Heart right ventricle (tissue), 16 donors: Measurements from ENCODE around the gene GORASP2. TPM values are rescaled to one million over a fixed set of nuclear protein-coding genes. Genes with fewer than 3 reads are reported as not detected.
"Not testable (repeated sequence)": the region's sequence is repeated elsewhere in the genome, so short reads cannot be mapped to it uniquely, and the experiment has no call there.

Experiments
- ATAC-seq, 8 donors: fragments of 200-7000 bp; cut with Tn5 transposase; one replicate each; pipeline ENCODE4 v1.9.1; 2020; ENCODE audit warnings: mild to moderate bottlenecking in 8 of 8, moderate library complexity in 8 of 8, moderate number of reproducible peaks in 1 of 8
- DNase-seq, 2 donors: peaks; one replicate each; pipeline ENCODE4 v3.0.0-alpha.2; 2020
- H3K27ac ChIP-seq, 10 donors: fragments of 200-600 bp; sonication (generic) in 2 of 10; one replicate each; pipeline versions ENCODE4 v1.5.0 to v1.8.0; 2020 to 2022; ENCODE audit warnings: mild to moderate bottlenecking in 3 of 10
- H3K27me3 ChIP-seq, 7 donors: fragments of 200-600 bp; one replicate each; pipeline ENCODE4 v1.8.0; 2021 to 2022; ENCODE audit warnings: mild to moderate bottlenecking in 2 of 7
- H3K36me3 ChIP-seq, 9 donors: fragments of 200-600 bp; sonication (generic) in 1 of 9; one replicate each; pipeline versions ENCODE4 v1.5.0 to v1.8.0; 2020 to 2022; ENCODE audit warnings: mild to moderate bottlenecking in 2 of 9
- H3K4me1 ChIP-seq, 9 donors: fragments of 200-600 bp; sonication (generic) in 1 of 9; one replicate each; pipeline versions ENCODE4 v1.5.0 to v1.8.0; 2020 to 2022; ENCODE audit warnings: mild to moderate bottlenecking in 4 of 9
- H3K4me3 ChIP-seq, 10 donors: fragments of 200-600 bp; sonication (generic) in 2 of 10; one replicate each; pipeline versions ENCODE4 v1.5.0 to v1.8.0; 2020 to 2022; ENCODE audit warnings: mild to moderate bottlenecking in 7 of 10, moderate library complexity in 2 of 10
- H3K9me3 ChIP-seq, 11 donors: fragments of 200-600 bp in 10 of 11; sonication (generic) in 2 of 11; one replicate each; pipeline versions ENCODE4 v1.5.0 to v1.8.0; 2013 to 2022; ENCODE audit warnings: mild to moderate bottlenecking in 2 of 11, control low read depth in 1 of 11, moderate library complexity in 1 of 11
- WGBS, 2 donors: extraction: QIAGEN DNeasy Blood & Tissue Kit; methylation state at CpG; one replicate each; pipeline ENCODE4 v1.1.7; 2013; ENCODE audit warnings: inconsistent platforms in 1 of 2; 5-methylcytosine and 5-hydroxymethylcytosine counted together
- intact Hi-C, 10 donors: fragments of 100-400 bp; cut with DNase I; formaldehyde crosslinking; loops; one replicate each; pipeline versions ENCODE4 v1.11.1 to v1.14.2; 2022
- polyA plus RNA-seq, 2 donors: library from polyadenylated mRNA; stranded (reverse); fragments of 200-250 nt; gene quantifications; one replicate each; pipeline ENCODE4 v1.2.3, GENCODE V29; 2013
- total RNA-seq, 10 donors: library from RNA; stranded (reverse); fragmentation: NEBNext Ultra II Directional in 3 of 10; extraction: Animal tissue kit (Norgen Biotek cat#: 25700) in 3 of 10; gene quantifications; one replicate each; pipeline versions ENCODE4 v1.2.1 to v1.2.4, GENCODE V29; 2021 to 2023
- TF ChIP-seq, protein P1 (sequence below), 9 donors: fragments of 200-600 bp; sonication (generic) in 2 of 9; IDR thresholded peaks; one replicate each; pipeline versions ENCODE4 v1.5.0 to v1.8.0; 2021 to 2022; ENCODE audit warnings: antibody characterized with exemption in 9 of 9, mild to moderate bottlenecking in 5 of 9, moderate library complexity in 1 of 9
- donor health status: Arrhythmogenic right ventricular cardiomyopathy.
- donor health status: ischemic (EF 13 %, LVEDD 7.1; RV severe dilation, severe dysfunction).
- donor health status: healthy with polysubstance abuse.
- donor health status: DM: no; HTN: yes; CAD: no.
- donor health status: DM: no; HTN: no; CAD: no.
- donor health status: ischemic (EF 25% LVEDD 6.9; RV normal size, moderate dysfunction).
- donor health status: ischemic (EF 25% LVEDD 5.7; RV mildly dilated, moderate dysfunction).
- donor health status: healthy.
- donor health status: DM: yes; HTN: yes; CAD: no.
- donor health status: Ischemic cardiomyopathy.
- donor health status: ischemic (EF 35%, LVEDD 5.7; RV mildly dilated, moderate dysfunction).
- donor health status: nonischemic (EF 11% LVEDD 7.7; RV severe dilation, severe dysfunction).
- donor health status: DM: yes; HTN: yes; CAD: no.
- donor health status: PGD.
- donor health status: ischemic (EF 29% LVEDD 5.4; RV normal size, mild dysfunction).
- donor health status: nonischemic (EF 23%, LVEDD 6.1; RV moderate dilation, normal function).

GORASP2 gene
- total and polyA plus RNA-seq, 12 donors: 15.4 to 74.1 (median 61.5) TPM

DNA sequence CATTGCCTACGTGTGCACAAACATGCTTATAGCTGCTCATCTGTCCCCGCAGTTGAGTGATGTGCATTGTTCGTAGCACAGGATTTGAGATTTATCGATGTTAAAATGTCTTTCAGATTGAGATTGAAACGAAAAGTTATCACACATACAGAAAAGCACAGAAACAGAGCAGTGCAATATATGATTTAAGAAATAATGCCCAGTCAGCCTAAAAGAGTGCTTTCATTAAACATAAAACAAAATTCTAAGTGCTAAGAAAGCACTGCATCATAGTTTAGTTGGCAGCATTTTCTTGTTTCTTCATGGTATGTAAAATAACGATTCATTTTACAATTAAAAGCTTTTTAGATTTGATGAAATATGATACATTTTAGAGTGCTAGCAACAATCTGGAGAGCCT is 31.9 kb upstream of the GORASP2 start:
- Histone ChIP-seq H3K4me3 (no peak overlapping the region), H3K4me1 (peaks cover 0 to 3% (median 0%) of the 10 kb centered on the region in 9 donors), H3K27me3 (no peaks in the 10 kb centered on the region), H3K36me3 (no peaks in the 10 kb centered on the region), H3K27ac (no peak overlapping the region), H3K9me3 (no peaks in the 10 kb centered on the region)
- WGBS, 2 donors: 89 to 90% methylated on average over 6 of the region's 6 CpGs
- intact Hi-C loops: no loop called here
- ATAC-seq: no peak
- DNase-seq: no peak
- TF ChIP-seq, protein P1, sequence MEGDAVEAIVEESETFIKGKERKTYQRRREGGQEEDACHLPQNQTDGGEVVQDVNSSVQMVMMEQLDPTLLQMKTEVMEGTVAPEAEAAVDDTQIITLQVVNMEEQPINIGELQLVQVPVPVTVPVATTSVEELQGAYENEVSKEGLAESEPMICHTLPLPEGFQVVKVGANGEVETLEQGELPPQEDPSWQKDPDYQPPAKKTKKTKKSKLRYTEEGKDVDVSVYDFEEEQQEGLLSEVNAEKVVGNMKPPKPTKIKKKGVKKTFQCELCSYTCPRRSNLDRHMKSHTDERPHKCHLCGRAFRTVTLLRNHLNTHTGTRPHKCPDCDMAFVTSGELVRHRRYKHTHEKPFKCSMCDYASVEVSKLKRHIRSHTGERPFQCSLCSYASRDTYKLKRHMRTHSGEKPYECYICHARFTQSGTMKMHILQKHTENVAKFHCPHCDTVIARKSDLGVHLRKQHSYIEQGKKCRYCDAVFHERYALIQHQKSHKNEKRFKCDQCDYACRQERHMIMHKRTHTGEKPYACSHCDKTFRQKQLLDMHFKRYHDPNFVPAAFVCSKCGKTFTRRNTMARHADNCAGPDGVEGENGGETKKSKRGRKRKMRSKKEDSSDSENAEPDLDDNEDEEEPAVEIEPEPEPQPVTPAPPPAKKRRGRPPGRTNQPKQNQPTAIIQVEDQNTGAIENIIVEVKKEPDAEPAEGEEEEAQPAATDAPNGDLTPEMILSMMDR (IDR thresholded peaks at IDR 0.05): no peak

DNA sequence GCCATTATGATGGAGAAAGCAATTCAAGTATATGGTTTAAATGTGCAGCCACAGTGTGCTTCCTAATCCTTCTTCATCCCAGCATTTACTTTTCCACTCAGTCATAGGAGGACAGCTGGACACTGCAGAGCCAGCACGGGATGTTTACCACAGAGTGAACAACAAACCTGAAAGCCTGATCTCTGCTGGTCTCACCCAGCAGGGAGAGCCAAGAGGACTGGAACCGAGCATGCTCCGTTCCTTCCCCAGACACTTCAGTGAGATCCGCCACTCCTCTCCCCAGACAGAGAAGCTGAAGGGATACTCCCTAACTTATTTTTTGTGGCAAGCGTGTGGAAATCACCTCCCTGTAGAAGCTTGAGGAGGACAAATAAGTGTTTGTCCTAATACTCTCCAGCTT is 23.2 kb upstream of the GORASP2 start:
- WGBS, 2 donors: 34 to 50% methylated on average over 5 of the region's 5 CpGs
- TF ChIP-seq, protein P1 (IDR thresholded peaks at IDR 0.05): no peak
- Histone ChIP-seq H3K27me3 (peaks cover 0 to 7% (median 0%) of the 10 kb centered on the region in 7 donors), H3K4me1 (no peaks in the 10 kb centered on the region), H3K9me3 (peaks cover 0 to 33% (median 20%) of the 10 kb centered on the region in 11 donors), H3K36me3 (no peaks in the 10 kb centered on the region), H3K27ac (no peak overlapping the region), H3K4me3 (no peak overlapping the region)
- DNase-seq (no peak), ATAC-seq (no peak)
- intact Hi-C loops: no loop called here

DNA sequence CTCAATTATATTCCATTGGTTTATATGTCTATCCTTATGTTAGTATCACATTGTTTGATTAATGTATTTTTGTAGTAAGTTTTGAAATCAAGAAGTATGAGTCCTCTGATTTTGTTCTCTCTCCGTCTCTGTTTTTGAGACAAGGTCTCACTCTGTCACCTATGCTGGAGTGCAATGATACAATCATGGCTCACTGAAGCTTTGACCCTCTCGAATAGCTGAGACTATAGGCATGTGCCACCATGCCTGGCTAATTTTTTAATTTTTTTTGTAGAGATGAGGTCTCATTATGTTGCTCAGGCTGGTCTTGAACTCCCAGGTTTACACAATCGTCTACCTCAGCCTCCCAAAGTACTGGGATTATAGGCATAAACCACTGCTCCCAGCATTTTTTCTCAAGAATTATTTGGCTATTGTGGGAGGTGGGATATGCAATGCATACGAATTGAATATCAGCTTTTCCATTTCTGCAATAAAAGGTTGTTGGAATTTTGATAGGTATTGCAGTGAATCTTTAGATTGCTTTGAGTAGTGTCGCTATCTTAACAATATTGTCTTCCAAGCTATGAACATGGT is 17.7 kb upstream of the GORASP2 start:
- H3K9me3 ChIP-seq: peaks cover 0 to 88% (median 46%) of the 10 kb centered on the region in 11 donors
- DNase-seq (no peak), ATAC-seq (no peak)
- intact Hi-C loops: no loop called here
- no peaks in the 10 kb centered on the region for H3K4me1 ChIP-seq
- H3K4me3 ChIP-seq: no peak overlapping the region
- TF ChIP-seq, protein P1 (IDR thresholded peaks at IDR 0.05): no peak
- no peaks in the 10 kb centered on the region for H3K36me3 ChIP-seq
- 82 to 84% methylated on average over 5 of the region's 5 CpGs for WGBS, 2 donors
- no peak overlapping the region for H3K27ac ChIP-seq
- no peaks in the 10 kb centered on the region for H3K27me3 ChIP-seq

DNA sequence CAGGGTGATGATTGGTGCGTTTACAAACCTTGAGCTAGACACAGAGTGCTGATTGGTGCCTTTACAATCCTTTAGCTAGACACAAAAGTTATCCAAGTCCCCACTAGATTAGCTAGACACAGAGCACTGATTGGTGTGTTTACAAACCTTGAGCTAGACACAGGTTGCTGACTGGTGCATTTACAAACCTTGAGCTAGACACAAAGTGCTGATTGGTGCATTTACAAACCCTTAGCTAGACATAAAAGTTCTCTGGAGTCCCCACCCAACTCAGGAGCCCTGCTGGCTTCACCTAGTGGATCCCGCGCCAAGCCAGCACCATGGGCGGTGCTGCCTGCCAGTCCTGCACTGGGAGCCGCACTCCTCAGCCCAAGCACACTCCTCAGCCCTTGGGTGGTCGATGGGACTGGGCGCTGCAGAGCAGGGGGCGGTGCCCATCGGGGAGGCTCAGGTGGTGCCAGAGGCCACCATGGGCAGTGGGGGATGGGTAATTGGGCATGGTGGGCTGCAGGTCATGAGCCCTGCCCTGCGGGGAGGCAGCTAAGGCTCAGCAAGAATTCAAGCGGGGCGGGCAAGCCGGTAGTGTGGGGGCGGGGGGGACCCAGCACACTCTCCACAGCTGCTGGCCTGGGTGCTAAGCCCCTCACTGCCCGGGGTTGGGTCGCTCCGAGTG is 13.9 kb upstream of the GORASP2 start:
- ATAC-seq: not testable (repeated sequence)

More for the DNA sequence above, 13.9 kb upstream of the GORASP2 start:
- H3K36me3 ChIP-seq, H3K27ac ChIP-seq, H3K4me1 ChIP-seq, intact Hi-C loops, DNase-seq, H3K4me3 ChIP-seq, H3K27me3 ChIP-seq: not testable (repeated sequence)
- peaks cover 0 to 94% (median 43%) of the 10 kb centered on the region in 11 donors for H3K9me3 ChIP-seq
- 94 to 96% methylated on average over 17 of the region's 17 CpGs for WGBS, 2 donors
